Amygdala (tissue), 56 donors: ENCODE results near the gene TIE1.
"Not testable (repeated sequence)": the region's sequence is repeated elsewhere in the genome, so short reads cannot be mapped to it uniquely, and the experiment has no call there.

Source experiments
- DNase-seq, 56 donors: peaks; one replicate each; lab custom pipeline; 2025; lab: John Stamatoyannopoulos, UW

TIE1 gene

GRCh38 chr1:43357251-43357650 is 56.5 kb downstream of the TIE1 start:
- no peak for DNase-seq

DNA sequence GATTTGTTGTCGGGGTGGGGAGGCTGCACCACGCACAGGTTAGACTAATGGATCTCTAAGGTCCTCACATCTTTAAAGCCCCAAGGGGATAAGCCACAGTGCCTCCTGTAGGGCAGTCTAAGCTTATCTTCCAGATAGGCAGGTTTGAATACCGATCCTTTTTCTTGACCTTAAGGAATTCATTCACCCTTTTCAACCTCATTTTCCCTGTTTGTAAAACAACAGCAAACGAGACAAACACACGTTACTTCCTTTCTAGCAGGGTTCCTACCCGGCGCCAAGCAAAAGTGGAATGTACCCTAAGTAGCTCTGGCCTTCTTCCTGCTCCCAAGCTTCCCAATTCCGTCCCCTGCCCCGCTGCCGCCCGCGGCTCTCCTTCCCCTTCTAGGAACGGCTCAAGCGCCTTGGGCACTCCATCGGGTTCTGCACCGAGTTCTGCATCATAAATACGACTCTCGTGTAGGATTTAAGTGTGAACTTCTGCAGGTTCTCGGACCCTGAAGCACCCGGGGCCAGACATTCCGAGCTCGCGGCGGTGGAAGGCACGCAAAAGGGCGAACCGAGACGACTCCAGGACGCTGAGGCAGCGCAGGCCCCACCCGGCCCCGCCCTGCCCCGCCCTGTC is 57.5 kb downstream of the TIE1 start:
- peak in 5 of 56 donors; percentile 15 to 54 (median 27) for DNase-seq

GRCh38 chr1:43358746-43359693 is 58.2 kb downstream of the TIE1 start, which contains the start of gene CDC20:
CDC20 (plus strand) TSS chr1:43358981; CDS start chr1:43359216, 235 bp downstream.
- peak; percentile 49 to 99 (median 94) for DNase-seq

GRCh38 chr1:43359696-43360095 is 58.9 kb downstream of the TIE1 start:
- no peak for DNase-seq

DNA sequence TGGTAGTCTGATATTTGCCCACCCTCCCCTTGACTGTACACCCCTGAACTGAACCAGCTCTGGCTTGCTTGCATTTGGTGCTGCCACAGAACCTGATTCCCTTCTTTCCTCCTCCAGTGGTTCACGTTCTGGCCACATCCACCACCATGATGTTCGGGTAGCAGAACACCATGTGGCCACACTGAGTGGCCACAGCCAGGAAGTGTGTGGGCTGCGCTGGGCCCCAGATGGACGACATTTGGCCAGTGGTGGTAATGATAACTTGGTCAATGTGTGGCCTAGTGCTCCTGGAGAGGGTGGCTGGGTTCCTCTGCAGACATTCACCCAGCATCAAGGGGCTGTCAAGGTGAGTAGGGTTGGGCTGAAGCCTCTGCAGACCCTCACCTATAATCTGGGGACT is 59.8 kb downstream of the TIE1 start:
- no peak for DNase-seq

- DNase-seq = no peak
These were observed 62.6 kb downstream of the TIE1 start for GRCh38 chr1:43363283-43363934.

DNA sequence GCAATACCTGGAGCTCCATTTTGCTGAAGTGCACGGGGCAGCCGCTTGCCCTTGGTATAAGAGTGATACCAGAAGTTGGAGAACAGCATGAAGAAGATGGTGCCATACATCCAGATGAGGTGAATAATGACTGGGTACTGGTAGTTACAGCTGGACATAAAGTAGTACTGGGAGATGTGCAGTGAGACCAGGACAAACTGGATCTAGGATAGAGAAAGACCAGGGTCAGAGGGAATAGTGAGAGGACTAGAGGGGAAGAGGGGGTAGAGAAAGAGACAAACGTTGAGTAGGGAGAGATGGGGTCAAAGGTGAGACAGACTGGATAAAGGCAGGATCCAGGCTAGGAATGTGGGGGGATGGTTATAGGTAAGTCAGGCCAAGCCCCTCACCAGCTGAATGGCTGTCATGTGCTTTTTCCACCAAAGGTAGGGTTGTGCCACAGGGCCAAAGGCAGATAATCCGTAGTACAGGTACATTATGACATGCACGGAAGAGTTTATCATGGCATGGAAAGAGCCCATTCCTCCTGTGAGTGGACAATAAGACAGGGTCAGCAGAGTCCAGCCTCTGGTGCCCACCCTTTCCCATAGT is 63.2 kb downstream of the TIE1 start:
- no peak for DNase-seq

GRCh38 chr1:43365678-43366077 is 64.9 kb downstream of the TIE1 start:
- no peak for DNase-seq

- no peak for DNase-seq
These were observed 65.4 kb downstream of the TIE1 start for GRCh38 chr1:43366179-43366578.

DNA sequence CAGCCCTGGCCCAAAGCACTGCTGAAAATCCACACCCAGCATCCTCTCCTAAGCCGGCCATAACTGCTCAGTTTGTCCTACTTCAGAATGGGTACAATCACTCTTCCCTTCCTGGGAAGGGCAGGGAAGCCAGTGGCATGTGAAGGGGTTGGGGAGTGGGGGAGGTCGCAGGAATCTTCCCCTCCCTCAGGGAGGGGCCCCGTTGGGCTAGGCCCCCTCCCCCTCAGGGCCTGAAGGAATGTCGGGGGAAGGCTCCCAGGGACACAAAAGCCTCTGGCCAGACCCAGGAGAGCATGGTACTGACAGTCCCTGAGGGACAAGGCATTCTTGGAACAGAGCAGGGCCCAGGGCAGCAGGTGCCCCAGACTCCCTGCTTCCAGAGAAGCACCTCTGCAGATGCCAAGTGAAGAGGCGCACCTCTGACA is 65.8 kb downstream of the TIE1 start:
- DNase-seq = no peak

GRCh38 chr1:43367026-43367903 is 66.5 kb downstream of the TIE1 start:
- peak in 3 of 56 donors; percentile 4 to 72 (median 31) for DNase-seq

GRCh38 chr1:43367904-43368645 is 67.3 kb downstream of the TIE1 start, which contains the start of gene ELOVL1:
ELOVL1 (minus strand) TSS chr1:43368011; CDS start chr1:43365609, 2,402 bp downstream.
- peak in 55 of 56 donors; percentile 47 to 93 (median 80) for DNase-seq

- peak in 1 of 56 donors; percentile 28 for DNase-seq
These were observed 67.9 kb downstream of the TIE1 start for GRCh38 chr1:43368646-43369020.

- not testable (repeated sequence) for DNase-seq
These were observed 69.0 kb downstream of the TIE1 start for GRCh38 chr1:43369779-43370178.

- no peak for DNase-seq
These were observed 69.8 kb downstream of the TIE1 start for GRCh38 chr1:43370564-43370963.

GRCh38 chr1:43372172-43372571 is 71.4 kb downstream of the TIE1 start:
- DNase-seq = no peak
